Muscle of leg (tissue), 16 donors: ENCODE data around the gene RRAS2. TPM values are rescaled to one million over a fixed set of nuclear protein-coding genes. Genes with fewer than 3 reads are reported as not detected.
"Not testable (repeated sequence)": the region's sequence is repeated elsewhere in the genome, so short reads cannot be mapped to it uniquely, and the experiment has no call there.

Experiments used
- DNase-seq: peaks from one replicate; pipeline ENCODE4 v3.0.0; 2013
- H3K27ac ChIP-seq: one replicate; pipeline ENCODE4 v1.5.1; 2013; ENCODE audit warnings: mild to moderate bottlenecking, low read length, control low read depth
- H3K27me3 ChIP-seq: one replicate; pipeline ENCODE4 v1.6.1; 2013; ENCODE audit warnings: low read length; ENCODE audit not compliant: control insufficient read depth, insufficient read depth
- H3K36me3 ChIP-seq: one replicate; pipeline ENCODE4 v1.6.1; 2013; ENCODE audit warnings: low read length; ENCODE audit not compliant: control insufficient read depth, insufficient read depth
- H3K4me1 ChIP-seq: one replicate; pipeline ENCODE4 v1.6.1; 2013; ENCODE audit warnings: low read length; ENCODE audit not compliant: control insufficient read depth, insufficient read depth
- H3K4me3 ChIP-seq: one replicate; pipeline ENCODE4 v1.5.1; 2013; ENCODE audit warnings: low read length, control low read depth
- H3K9me3 ChIP-seq: replicated peaks from 2 replicates; pipeline ENCODE4 v1.6.1; 2013; ENCODE audit warnings: low read depth, low read length; ENCODE audit not compliant: control insufficient read depth
- WGBS: methylation state at CpG from one replicate; pipeline ENCODE4 v1.1.5; 2013; ENCODE audit warnings: missing lambda C conversion rate; ENCODE audit not compliant: insufficient coverage; 5-methylcytosine and 5-hydroxymethylcytosine counted together
- long read RNA-seq, 11 donors: transcript quantifications; one replicate each; lab custom pipeline, GENCODE V29; 2026
- polyA plus RNA-seq, 8 donors: library from polyadenylated mRNA; unstranded; fragments of 120-200 nt; gene quantifications; one replicate each; pipeline versions ENCODE4 v1.2.1 to v1.2.3, GENCODE V29; 2013; ENCODE audit warnings: inconsistent platforms in 1 of 8, low replicate concordance in 1 of 8; ENCODE audit not compliant: insufficient read length in 8 of 8, insufficient read depth in 1 of 8
- total RNA-seq: library from RNA; stranded (reverse); fragments of 120-200 nt; gene quantifications from one replicate; pipeline ENCODE4 v1.2.4, GENCODE V29; 2013

Gene RRAS2
- total RNA-seq (34.4 TPM), polyA plus RNA-seq (10 to 100 TPM; 34.6 to 49.3 (median 40.3) TPM)
- long read RNA-seq, donor 1, partial matches to known transcripts: 0 of 4 reads
- long read RNA-seq, donor 1, other reads (novel, unspliced or antisense): 0 of 4 reads
- long read RNA-seq, donor 2, partial matches to known transcripts: 0 of 1 reads
- long read RNA-seq, donor 2, other reads (novel, unspliced or antisense): 0 of 1 reads
- long read RNA-seq, donor 3, transcript RRAS2-201 (6 exons, 1,516 nt): major isoform, 12 of 12 reads
- long read RNA-seq, donor 3, partial matches to known transcripts: 0 of 12 reads
- long read RNA-seq, donor 3, other reads (novel, unspliced or antisense): 0 of 12 reads
- long read RNA-seq, donor 4, transcript RRAS2-201 (6 exons, 1,516 nt): major isoform, 6 of 7 reads
- long read RNA-seq, donor 4, partial matches to known transcripts: 0 of 7 reads
- long read RNA-seq, donor 4, other reads (novel, unspliced or antisense): 0 of 7 reads
- long read RNA-seq, donor 5, transcript RRAS2-201 (6 exons, 1,516 nt): major isoform, 30 of 32 reads
- long read RNA-seq, donor 5, partial matches to known transcripts: 0 of 32 reads
- long read RNA-seq, donor 5, other reads (novel, unspliced or antisense): 0 of 32 reads
- long read RNA-seq, donor 6, transcript RRAS2-201 (6 exons, 1,516 nt): major isoform, 21 of 22 reads
- long read RNA-seq, donor 6, partial matches to known transcripts: 0 of 22 reads
- long read RNA-seq, donor 6, other reads (novel, unspliced or antisense): 0 of 22 reads
- long read RNA-seq, donor 7, transcript RRAS2-201 (6 exons, 1,516 nt): major isoform, 13 of 14 reads
- long read RNA-seq, donor 7, partial matches to known transcripts: 0 of 14 reads
- long read RNA-seq, donor 7, other reads (novel, unspliced or antisense): 0 of 14 reads
- long read RNA-seq, donor 8, partial matches to known transcripts: 0 of 5 reads
- long read RNA-seq, donor 8, other reads (novel, unspliced or antisense): 0 of 5 reads
- long read RNA-seq, donor 9, transcript RRAS2-201 (6 exons, 1,516 nt): major isoform, 5 of 5 reads
- long read RNA-seq, donor 9, partial matches to known transcripts: 0 of 5 reads
- long read RNA-seq, donor 9, other reads (novel, unspliced or antisense): 0 of 5 reads
- long read RNA-seq, donor 10, transcript RRAS2-201 (6 exons, 1,516 nt): major isoform, 10 of 10 reads
- long read RNA-seq, donor 10, partial matches to known transcripts: 0 of 10 reads
- long read RNA-seq, donor 10, other reads (novel, unspliced or antisense): 0 of 10 reads
- long read RNA-seq, donor 11, transcript RRAS2-201 (6 exons, 1,516 nt): major isoform, 11 of 47 reads
- long read RNA-seq, donor 11, partial matches to known transcripts: 36 of 47 reads
- long read RNA-seq, donor 11, other reads (novel, unspliced or antisense): 0 of 47 reads

DNA sequence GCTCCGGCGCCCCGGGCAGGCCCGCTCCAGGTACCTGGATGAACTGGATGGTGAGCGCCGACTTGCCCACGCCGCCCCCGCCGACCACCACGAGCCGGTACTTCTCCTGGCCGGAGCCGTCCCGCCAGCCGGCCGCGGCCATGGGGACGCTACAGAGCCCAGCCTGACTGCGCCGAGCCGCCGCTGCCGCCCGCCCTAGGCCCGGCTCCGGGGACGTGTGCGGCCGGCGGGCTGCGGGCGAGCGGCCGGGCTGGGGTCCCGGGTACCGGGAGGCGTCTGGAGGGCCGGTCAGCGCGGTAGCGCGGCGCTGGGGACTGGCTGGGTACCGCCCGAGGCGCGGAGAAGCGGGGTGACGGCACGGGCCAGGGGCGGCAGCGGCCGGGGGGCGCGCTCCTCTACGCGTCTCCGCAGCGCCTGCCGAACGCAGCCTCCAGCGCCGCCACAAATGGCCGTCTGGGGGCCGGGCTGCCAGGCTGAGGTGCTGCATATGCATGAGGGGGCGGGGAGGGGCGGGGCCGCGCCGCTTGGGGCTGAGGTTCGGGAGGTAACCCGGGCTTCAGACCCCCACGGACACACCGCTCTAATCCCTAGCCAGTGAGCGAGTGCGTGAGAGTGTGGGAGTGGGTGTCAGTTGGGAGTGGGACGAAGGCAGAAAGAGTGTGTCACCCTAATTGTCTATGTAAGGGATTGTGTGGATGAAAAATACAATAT is at the start of gene RRAS2:
RRAS2 (minus strand) TSS at position 455 of the 711 bp plus-strand sequence; CDS start at position 142, 313 bp downstream.
- peak within 1 kb of the TSS; percentile 75 for H3K4me3 ChIP-seq
- under 1% methylated on average over 74 of the region's 78 CpGs for WGBS
- peak within 1 kb of the TSS; percentile 75 for H3K27ac ChIP-seq
- H3K27me3 ChIP-seq: no peaks in the 10 kb centered on the region
- peaks cover 9% of the 10 kb centered on the region for H3K4me1 ChIP-seq
- H3K9me3 ChIP-seq: no peaks in the 10 kb centered on the region
- DNase-seq: peak; percentile 86
- H3K36me3 ChIP-seq: no peaks in the 10 kb centered on the region

DNA sequence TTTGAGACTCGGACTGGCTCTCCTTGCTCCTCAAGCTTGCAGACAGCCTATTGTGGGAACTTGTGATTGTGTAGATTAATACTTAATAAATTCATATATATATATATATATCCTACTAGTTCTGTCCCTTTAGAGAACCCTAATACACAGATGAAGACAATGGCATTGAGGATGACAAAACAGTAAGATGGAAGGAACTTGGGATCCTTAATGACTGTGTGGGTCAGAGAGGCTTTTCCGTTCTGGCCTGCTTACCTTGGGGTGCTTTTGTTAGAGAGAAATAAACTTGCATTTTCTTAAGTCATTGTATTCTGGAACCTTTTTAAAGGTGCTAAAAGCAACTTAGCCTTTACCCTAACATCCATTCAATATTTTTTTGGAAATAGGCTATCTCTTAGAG is 49.6 kb upstream of the RRAS2 start:
- no peaks in the 10 kb centered on the region for H3K36me3 ChIP-seq
- no peak for DNase-seq
- no peak overlapping the region for H3K27ac ChIP-seq
- peaks cover 6% of the 10 kb centered on the region for H3K4me1 ChIP-seq
- no CpG with 5 or more reads among the region's 2 CpGs for WGBS
- no peaks in the 10 kb centered on the region for H3K27me3 ChIP-seq
- no peak overlapping the region for H3K4me3 ChIP-seq
- no peaks in the 10 kb centered on the region for H3K9me3 ChIP-seq

DNA sequence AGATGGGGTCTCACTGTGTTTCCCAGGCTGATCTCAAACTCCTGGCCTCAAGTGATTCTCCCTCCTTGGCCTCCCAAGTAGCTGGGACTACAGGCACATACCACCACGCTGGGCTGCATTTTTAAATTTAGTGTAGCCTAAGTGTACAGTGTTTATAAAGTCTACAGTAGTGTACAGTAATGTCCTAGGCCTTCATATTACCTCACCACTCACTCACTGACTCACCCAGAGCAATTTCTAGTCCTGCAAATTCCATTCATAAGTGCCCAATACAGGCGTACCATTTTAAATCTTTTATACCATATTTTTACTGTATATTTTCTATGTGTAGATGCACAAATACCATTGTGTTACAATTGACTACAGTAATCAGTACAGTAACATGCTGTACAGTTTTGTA is 47.1 kb upstream of the RRAS2 start:
- H3K4me1 ChIP-seq, H3K27ac ChIP-seq, DNase-seq, H3K36me3 ChIP-seq, H3K4me3 ChIP-seq, H3K27me3 ChIP-seq, H3K9me3 ChIP-seq: not testable (repeated sequence)
- WGBS: no CpG with 5 or more reads among the region's 2 CpGs

DNA sequence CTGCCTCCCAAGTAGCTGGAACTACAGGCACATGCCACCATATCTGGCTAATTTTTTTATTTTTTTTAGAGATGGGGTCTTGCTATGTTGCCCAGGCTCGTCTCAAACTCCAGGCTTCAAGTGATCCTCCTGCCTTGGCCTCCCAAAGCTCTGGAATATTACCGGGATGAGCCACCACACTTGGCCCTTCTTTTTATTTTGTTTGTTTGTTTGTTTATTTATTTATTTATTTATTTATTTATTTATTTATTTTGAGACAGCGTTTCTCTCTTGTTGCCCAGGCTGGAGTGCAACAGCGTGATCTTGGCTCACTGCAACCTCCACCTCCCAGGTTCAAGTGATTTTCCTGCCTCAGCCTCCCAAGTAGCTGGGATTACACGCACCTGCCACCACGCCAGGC is 44.5 kb upstream of the RRAS2 start:
- WGBS: no CpG with 5 or more reads among the region's 6 CpGs
- H3K36me3 ChIP-seq, H3K9me3 ChIP-seq, H3K27me3 ChIP-seq, H3K27ac ChIP-seq, H3K4me3 ChIP-seq, DNase-seq, H3K4me1 ChIP-seq: not testable (repeated sequence)

DNA sequence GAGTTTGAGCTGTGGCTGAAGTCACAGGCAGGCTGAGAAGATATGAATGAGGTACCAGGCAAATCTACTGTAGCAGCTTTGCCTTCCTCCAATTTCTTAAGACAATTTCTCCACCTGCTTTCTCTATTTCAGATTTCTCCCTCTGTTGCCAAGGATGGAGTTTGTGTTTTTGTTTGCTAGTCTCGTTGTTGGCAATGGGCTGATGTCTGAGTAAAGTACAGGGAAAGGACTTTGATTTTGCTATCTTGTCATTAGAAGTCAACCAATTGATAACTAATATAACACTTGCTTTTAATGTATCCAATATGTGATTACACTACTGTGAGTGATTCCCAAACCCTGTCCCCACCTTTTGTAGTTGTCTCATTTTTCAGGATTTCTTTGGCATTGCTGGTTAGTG is 40.1 kb upstream of the RRAS2 start:
- Histone ChIP-seq H3K4me3 (no peak overlapping the region), H3K27me3 (peaks cover 3% of the 10 kb centered on the region), H3K4me1 (no peaks in the 10 kb centered on the region), H3K9me3 (no peaks in the 10 kb centered on the region), H3K27ac (no peak overlapping the region), H3K36me3 (no peaks in the 10 kb centered on the region)
- WGBS: no CpG with 5 or more reads among the region's 1 CpG
- no peak for DNase-seq

DNA sequence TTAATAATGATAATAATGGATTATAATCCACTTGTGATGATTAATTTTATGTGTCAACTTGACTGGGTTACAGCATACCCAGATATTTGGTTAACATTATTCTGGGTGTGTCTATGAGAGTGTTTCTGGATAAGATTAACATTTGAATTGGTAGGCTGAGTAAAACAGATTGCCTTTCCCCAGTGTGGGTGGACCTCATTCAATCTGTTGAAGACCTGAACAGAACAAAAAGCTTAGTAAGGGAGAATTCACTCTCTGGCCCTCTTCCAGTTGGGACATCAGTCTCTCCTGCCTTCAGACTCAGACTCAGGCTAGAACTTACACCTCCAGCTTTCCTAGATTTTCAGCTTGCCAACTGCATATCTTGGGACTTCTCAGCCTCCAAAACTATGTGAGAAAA is 37.3 kb upstream of the RRAS2 start:
- no peak overlapping the region for H3K27ac ChIP-seq
- H3K4me1 ChIP-seq: no peaks in the 10 kb centered on the region
- H3K27me3 ChIP-seq: peaks cover 3% of the 10 kb centered on the region
- no peak overlapping the region for H3K4me3 ChIP-seq
- no peaks in the 10 kb centered on the region for H3K9me3 ChIP-seq
- no peaks in the 10 kb centered on the region for H3K36me3 ChIP-seq
- DNase-seq: no peak

DNA sequence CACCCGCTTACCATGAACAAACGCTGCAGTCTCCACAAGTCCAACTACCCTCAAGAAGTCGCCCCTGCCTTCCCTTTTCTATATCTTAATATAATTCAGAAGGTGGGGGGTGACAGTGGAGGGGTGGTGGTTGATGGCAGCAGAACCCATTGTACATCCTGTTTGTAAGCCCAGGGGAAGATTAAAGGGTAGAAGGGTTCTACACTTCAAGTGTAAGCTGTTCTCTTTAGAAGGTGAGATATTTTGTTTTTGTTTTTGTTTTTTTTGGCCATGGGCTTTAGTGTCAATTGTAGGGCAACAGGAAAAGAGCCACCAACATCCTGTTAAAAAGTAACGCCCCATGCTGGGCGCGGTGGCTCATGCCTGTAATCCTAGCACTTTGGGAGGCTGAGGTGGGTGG is 34.9 kb upstream of the RRAS2 start:
- no CpG with 5 or more reads among the region's 6 CpGs for WGBS
- H3K27me3 ChIP-seq: peaks cover 3% of the 10 kb centered on the region
- H3K36me3 ChIP-seq: no peaks in the 10 kb centered on the region
- H3K9me3 ChIP-seq: no peaks in the 10 kb centered on the region
- H3K4me1 ChIP-seq: no peaks in the 10 kb centered on the region
- DNase-seq: no peak
- H3K4me3 ChIP-seq: no peak overlapping the region
- H3K27ac ChIP-seq: no peak overlapping the region

DNA sequence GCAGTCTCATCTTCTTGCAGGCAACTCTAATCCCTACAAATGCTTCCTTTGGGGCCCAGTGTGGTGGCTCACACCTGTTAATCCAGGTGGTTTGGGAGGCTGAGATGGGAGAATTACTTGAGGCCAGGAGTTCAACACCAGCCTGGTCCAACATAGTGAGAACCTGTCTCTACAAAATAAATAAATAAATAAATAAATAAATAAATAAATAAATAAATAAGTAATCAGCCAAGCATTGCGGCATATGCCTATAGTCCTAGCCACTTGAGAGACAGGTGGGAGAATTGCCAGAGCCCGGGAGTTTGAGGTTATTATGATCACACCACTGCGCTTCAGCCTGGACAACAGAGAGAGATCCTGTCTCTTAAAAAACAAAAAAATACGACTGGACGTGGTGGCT is 34.1 kb upstream of the RRAS2 start:
- no peaks in the 10 kb centered on the region for H3K4me1 ChIP-seq
- no peak overlapping the region for H3K27ac ChIP-seq
- no peaks in the 10 kb centered on the region for H3K27me3 ChIP-seq
- H3K9me3 ChIP-seq: no peaks in the 10 kb centered on the region
- no peak overlapping the region for H3K4me3 ChIP-seq
- H3K36me3 ChIP-seq: no peaks in the 10 kb centered on the region
- 81% methylated on average over 4 of the region's 5 CpGs for WGBS
- no peak for DNase-seq

DNA sequence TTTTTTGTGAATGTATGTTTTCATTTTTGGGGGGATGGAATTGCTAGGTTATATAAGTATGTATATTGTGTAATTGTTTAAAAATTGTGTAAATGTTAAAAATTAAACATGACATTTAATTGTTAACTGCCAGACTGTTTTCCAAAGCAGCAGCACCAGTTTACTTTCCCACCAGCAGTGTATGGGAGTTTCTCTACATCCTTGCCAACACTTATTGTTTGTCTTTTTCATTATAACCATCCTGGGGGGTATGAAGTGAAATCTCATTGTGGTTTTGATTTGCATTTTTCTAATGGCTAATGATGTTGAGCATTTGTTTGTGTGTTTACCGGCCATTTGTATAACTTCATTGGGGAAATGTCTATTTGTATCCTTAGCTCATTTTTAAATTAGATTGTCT is 31.7 kb upstream of the RRAS2 start:
- no peaks in the 10 kb centered on the region for H3K27me3 ChIP-seq
- DNase-seq: no peak
- H3K9me3 ChIP-seq: no peaks in the 10 kb centered on the region
- H3K27ac ChIP-seq: no peak overlapping the region
- WGBS: no CpG with 5 or more reads among the region's 1 CpG
- no peak overlapping the region for H3K4me3 ChIP-seq
- H3K36me3 ChIP-seq: no peaks in the 10 kb centered on the region
- no peaks in the 10 kb centered on the region for H3K4me1 ChIP-seq
